IMR-90 (cell line): ENCODE results near the gene DNMT1. TPM values are rescaled to one million over a fixed set of nuclear protein-coding genes. Genes with fewer than 3 reads are reported as not detected.

Source experiments
- ATAC-seq: fragments of 200-7000 bp; cut with Tn5 transposase; 2 replicates; pipeline ENCODE4 v1.9.1; 2020; ENCODE audit warnings: low read depth, mild to moderate bottlenecking, moderate library complexity
- BruUV-seq: library from RNA; stranded (reverse); fragments of 400-500 nt; replicated peaks from 2 replicates; lab custom pipeline; 2021; lab: Mats Ljungman, UMichigan
- CTCF ChIA-PET: fragments of 300-600 bp; formaldehyde crosslinking; extraction: SDS; loops from one replicate; lab custom pipeline; 2021; ENCODE audit warnings: antibody characterized with exemption; lab: Yijun Ruan, JAX
- POLR2A ChIA-PET: fragments of 300-600 bp; sonication (Branson Sonifier 250); formaldehyde crosslinking; loops from one replicate; lab custom pipeline; 2022; ENCODE audit warnings: antibody characterized with exemption; ENCODE audit not compliant: unreplicated experiment; lab: Charles Lee
- DNase-seq: peaks from one replicate; pipeline ENCODE4 v3.0.0; 2013
- H2AFZ ChIP-seq: replicated peaks from 2 replicates; pipeline ENCODE3; 2013; ENCODE audit warnings: low read length, mild to moderate bottlenecking; ENCODE audit not compliant: poor library complexity
- H2AK5ac ChIP-seq: 2 replicates; pipeline ENCODE4 v1.6.1; 2013; ENCODE audit warnings: low read depth, low read length, inconsistent platforms
- H2AK9ac ChIP-seq: replicated peaks from 2 replicates; pipeline ENCODE3; 2013; ENCODE audit warnings: mild to moderate bottlenecking, low read depth, low read length, moderate library complexity; ENCODE audit not compliant: poor library complexity
- H2BK120ac ChIP-seq: 2 replicates; pipeline ENCODE4 v1.6.1; 2013; ENCODE audit warnings: low read depth, low read length, inconsistent platforms
- H2BK15ac ChIP-seq: 3 replicates; pipeline ENCODE4 v1.6.1; 2013; ENCODE audit warnings: low read depth, low read length, inconsistent platforms
- H2BK20ac ChIP-seq: 2 replicates; pipeline ENCODE4 v1.6.1; 2013; ENCODE audit warnings: low read depth, mild to moderate bottlenecking, inconsistent platforms, low read length, moderate library complexity
- H2BK5ac ChIP-seq: 2 replicates; pipeline ENCODE4 v1.6.1; 2013; ENCODE audit warnings: mild to moderate bottlenecking, low read depth, low read length, inconsistent platforms; ENCODE audit not compliant: poor library complexity, severe bottlenecking
- H3K14ac ChIP-seq: replicated peaks from 2 replicates; pipeline ENCODE4 v1.6.1; 2013; ENCODE audit warnings: low read depth, low read length, inconsistent platforms
- H3K18ac ChIP-seq: 2 replicates; pipeline ENCODE4 v1.6.1; 2013; ENCODE audit warnings: low read depth, low read length, control low read depth
- H3K23ac ChIP-seq: 2 replicates; pipeline ENCODE4 v1.6.1; 2013; ENCODE audit warnings: low read depth, low read length, inconsistent platforms
- H3K27ac ChIP-seq: 2 replicates; pipeline ENCODE4 v1.5.1; 2013; ENCODE audit warnings: mild to moderate bottlenecking, control low read depth, low read length; ENCODE audit not compliant: insufficient read depth
- H3K27me3 ChIP-seq: 2 replicates; pipeline ENCODE4 v1.6.1; 2013; ENCODE audit warnings: low read length; ENCODE audit not compliant: control insufficient read depth, insufficient read depth
- H3K36me3 ChIP-seq: 2 replicates; pipeline ENCODE4 v1.6.1; 2013; ENCODE audit warnings: low read length, mixed read lengths; ENCODE audit not compliant: control insufficient read depth, insufficient read depth
- H3K4ac ChIP-seq: 2 replicates; pipeline ENCODE4 v1.6.1; 2013; ENCODE audit warnings: low read depth, low read length, inconsistent platforms
- H3K4me1 ChIP-seq: 2 replicates; pipeline ENCODE4 v1.6.1; 2013; ENCODE audit warnings: low read length, mixed read lengths; ENCODE audit not compliant: control insufficient read depth, insufficient read depth
- H3K4me2 ChIP-seq: 2 replicates; pipeline ENCODE4 v1.6.1; 2013; ENCODE audit warnings: low read depth, mild to moderate bottlenecking, control low read depth, low read length, moderate library complexity
- H3K4me3 ChIP-seq: 2 replicates; pipeline ENCODE4 v1.5.1; 2013; ENCODE audit warnings: low read depth, mild to moderate bottlenecking, control low read depth, low read length, moderate library complexity; ENCODE audit not compliant: insufficient read depth
- H3K56ac ChIP-seq: 2 replicates; pipeline ENCODE4 v1.6.1; 2013; ENCODE audit warnings: low read length, inconsistent platforms; ENCODE audit not compliant: insufficient read depth; ENCODE audit errors: extremely low read depth
- H3K79me1 ChIP-seq, 2 experiments: 2 replicates each; pipeline ENCODE4 v1.6.1; 2013; ENCODE audit warnings: low read length in 2 of 2, inconsistent platforms in 1 of 2, low read depth in 1 of 2
- H3K9ac ChIP-seq: 2 replicates; pipeline ENCODE4 v1.6.1; 2013; ENCODE audit warnings: low read depth, low read length, control low read depth
- H3K9me1 ChIP-seq: 2 replicates; pipeline ENCODE4 v1.6.1; 2013; ENCODE audit warnings: low read length, inconsistent platforms; ENCODE audit not compliant: insufficient read depth
- H3K9me3 ChIP-seq: 2 replicates; pipeline ENCODE4 v1.6.1; 2013; ENCODE audit warnings: low read length; ENCODE audit not compliant: control insufficient read depth, insufficient read depth
- H4K20me1 ChIP-seq: 2 replicates; pipeline ENCODE4 v1.6.1; 2013; ENCODE audit warnings: low read length, inconsistent platforms; ENCODE audit not compliant: insufficient read depth
- H4K5ac ChIP-seq: 2 replicates; pipeline ENCODE4 v1.6.1; 2013; ENCODE audit warnings: mild to moderate bottlenecking, low read depth, low read length, control low read depth
- H4K8ac ChIP-seq, 2 experiments: 2 replicates each; pipeline ENCODE4 v1.6.1; 2013; ENCODE audit warnings: low read depth in 2 of 2, low read length in 2 of 2, control low read depth in 1 of 2, inconsistent platforms in 1 of 2
- H4K91ac ChIP-seq: 2 replicates; pipeline ENCODE4 v1.6.1; 2013; ENCODE audit warnings: low read depth, low read length, inconsistent platforms; ENCODE audit not compliant: insufficient read depth
- BHLHE40 ChIP-seq: fragments of 150-350 bp; IDR thresholded peaks from 2 replicates; pipeline ENCODE4 v1.6.1; 2016; ENCODE audit warnings: mild to moderate bottlenecking, low read depth, low read length
- CEBPB ChIP-seq: IDR thresholded peaks from 2 replicates; pipeline ENCODE4 v1.6.1; 2012; ENCODE audit warnings: low read depth, low read length, improper control_type of control experiment
- CHD1 ChIP-seq: IDR thresholded peaks from 2 replicates; pipeline ENCODE4 v1.6.1; 2012; ENCODE audit warnings: low read depth, low read length, improper control_type of control experiment
- CTCF ChIP-seq: conservative IDR thresholded peaks from 2 replicates; pipeline ENCODE4 v1.5.1; 2012; ENCODE audit warnings: mild to moderate bottlenecking, low read depth, low read length, improper control_type of control experiment
- ELK1 ChIP-seq: fragments of 150-350 bp; IDR thresholded peaks from 2 replicates; pipeline ENCODE4 v1.6.1; 2016; ENCODE audit warnings: low read depth, mild to moderate bottlenecking, low read length, moderate library complexity, borderline replicate concordance
- FOS ChIP-seq: fragments of 150-350 bp; IDR thresholded peaks from 2 replicates; pipeline ENCODE4 v1.6.1; 2016; ENCODE audit warnings: low read depth, low read length
- MAFK ChIP-seq: IDR thresholded peaks from 2 replicates; pipeline ENCODE4 v1.6.1; 2012; ENCODE audit warnings: low read depth, low read length, improper control_type of control experiment
- MAZ ChIP-seq: IDR thresholded peaks from 2 replicates; pipeline ENCODE4 v1.6.1; 2012; ENCODE audit warnings: low read depth, mild to moderate bottlenecking, low read length, improper control_type of control experiment, moderate library complexity, borderline replicate concordance
- NFE2L2 ChIP-seq: fragments of 150-350 bp; IDR thresholded peaks from 2 replicates; pipeline ENCODE4 v1.6.1; 2016; ENCODE audit warnings: low read depth, mild to moderate bottlenecking, low read length
- POLR2A ChIP-seq: IDR thresholded peaks from 2 replicates; pipeline ENCODE4 v1.6.1; 2012; ENCODE audit warnings: mild to moderate bottlenecking, low read depth, low read length
- RAD21 ChIP-seq: IDR thresholded peaks from 2 replicates; pipeline ENCODE4 v1.6.1; 2012; ENCODE audit warnings: low read length, improper control_type of control experiment
- RCOR1 ChIP-seq: IDR thresholded peaks from 2 replicates; pipeline ENCODE4 v1.6.1; 2012; ENCODE audit warnings: mild to moderate bottlenecking, low read length, improper control_type of control experiment; ENCODE audit not compliant: insufficient replicate concordance
- SMC3 ChIP-seq: fragments of 150-350 bp; IDR thresholded peaks from 2 replicates; pipeline ENCODE4 v1.6.1; 2016; ENCODE audit warnings: low read depth, mild to moderate bottlenecking, antibody characterized with exemption, low read length, moderate library complexity
- USF2 ChIP-seq: fragments of 150-350 bp; IDR thresholded peaks from 2 replicates; pipeline ENCODE4 v1.6.1; 2017; ENCODE audit warnings: mild to moderate bottlenecking, antibody characterized with exemption, low read length, low read depth
- WGBS, 2 experiments: methylation state at CpG; one replicate each; pipeline versions ENCODE4 v1.1.5 to v1.1.7; 2013; ENCODE audit warnings: missing lambda C conversion rate in 2 of 2; ENCODE audit not compliant: insufficient read length in 1 of 2; ENCODE audit errors: extremely low coverage in 2 of 2; 5-methylcytosine and 5-hydroxymethylcytosine counted together
- dilution Hi-C: fragments of 300-500 bp; cut with HindIII; formaldehyde crosslinking; loops from one replicate; pipeline ENCODE4 v1.14.3; 2018; ENCODE audit warnings: low sequenced_read_pairs; ENCODE audit not compliant: unreplicated experiment
- in situ Hi-C: fragments of 300-500 bp; cut with MboI; formaldehyde crosslinking; loops from 3 replicates; pipeline ENCODE4 v1.14.3; 2019; ENCODE audit warnings: low sequenced_read_pairs, inconsistent platforms, mixed read lengths
- intact Hi-C: fragments of 100-400 bp; cut with micrococcal nuclease; formaldehyde crosslinking; loops from 2 replicates; pipeline ENCODE4 v1.10.0; 2022
- polyA plus RNA-seq, 3 experiments: library from polyadenylated mRNA; depleted of rRNA; stranded (reverse); fragments of >200 nt; gene quantifications; 2 replicates each; pipeline ENCODE4 v1.2.3, GENCODE V29; 2012; ENCODE audit warnings: low replicate concordance in 1 of 3
- total RNA-seq: library from RNA; depleted of rRNA; stranded (reverse); fragments of >200 nt; gene quantifications from 2 replicates; pipeline ENCODE4 v1.2.3, GENCODE V29; 2012

Gene DNMT1
- total and polyA plus RNA-seq, 2 of the 4 experiments (the other 2 are of a cell fraction): 26.2 to 83.6 TPM

- peaks cover 89% of the 10 kb centered on the region for H3K36me3 ChIP-seq
- WGBS, 2 experiments: 100% methylated on average over 7 of the region's 18 CpGs; no CpG with 5 or more reads in 1 of the 2 experiments
- H4K8ac ChIP-seq: no peak overlapping the region
- H3K9ac ChIP-seq: no peak overlapping the region
- H3K4me2 ChIP-seq: no peak overlapping the region
- no peak overlapping the region for H3K14ac ChIP-seq
- H3K27me3 ChIP-seq: no peaks in the 10 kb centered on the region
- H2AFZ ChIP-seq: no peak overlapping the region
- ATAC-seq (no peak), DNase-seq (no peak)
- H3K23ac ChIP-seq: no peak overlapping the region
- TF ChIP-seq CEBPB (no peak), MAFK (no peak), ELK1 (no peak), FOS (no peak), SMC3 (no peak), NFE2L2 (no peak), USF2 (no peak), CTCF (no peak), MAZ (no peak), BHLHE40 (no peak), POLR2A (no peak), CHD1 (no peak), RAD21 (no peak), RCOR1 (no peak)
- H3K4me3 ChIP-seq: no peak overlapping the region
- no peak overlapping the region for H4K5ac ChIP-seq
- POLR2A ChIA-PET: interaction anchor here (0.6 kb wide), 1 partner anchor 30 kb away, joined by 3 read pairs; no protein-coding TSS in a partner anchor
- no peak overlapping the region for H3K18ac ChIP-seq
- no TSS peak for BruUV-seq
- H3K79me1 ChIP-seq: peaks cover 10 to 20% of the 10 kb centered on the region in 2 experiments; a peak in 3 of 4 replicates
- in situ Hi-C loops (no loop called here), dilution Hi-C loops (no loop called here), intact Hi-C loops (no loop called here)
- no peak overlapping the region for H2BK120ac ChIP-seq
- no peaks in the 10 kb centered on the region for H3K9me3 ChIP-seq
- no peak overlapping the region for H3K27ac ChIP-seq
- H3K4ac ChIP-seq: no peak overlapping the region
- no peaks in the 10 kb centered on the region for H3K9me1 ChIP-seq
- H2BK20ac ChIP-seq: no peak overlapping the region
- no peaks in the 10 kb centered on the region for H3K4me1 ChIP-seq
- peaks cover 4% of the 10 kb centered on the region; the same call in 1 of the 2 replicates for H4K20me1 ChIP-seq
- no peak overlapping the region for H2AK9ac ChIP-seq
- CTCF ChIA-PET: no interaction called here
- no peak overlapping the region for H2AK5ac ChIP-seq
- no peak overlapping the region for H3K56ac ChIP-seq
- no peak overlapping the region for H2BK5ac ChIP-seq
- no peak overlapping the region for H4K91ac ChIP-seq
- no peak overlapping the region for H2BK15ac ChIP-seq
Measured at GRCh38 chr19:10141973-10142372, 52.8 kb downstream of the DNMT1 start.
